T-helper 1 cell treated with Interleukin-12 subunit alpha and Interleukin-12 subunit beta and Interleukin-4 antibody, amounts not matched to agents 30 ng/mL and 1 ng/mL, for 36 hours (primary cell): ENCODE results near the gene DMGDH. TPM values are rescaled to one million over a fixed set of nuclear protein-coding genes. Genes with fewer than 3 reads are reported as not detected.

ENCODE experiments used
- intact Hi-C: fragments of 100-400 bp; cut with micrococcal nuclease; formaldehyde crosslinking; loops from one replicate; pipeline ENCODE4 v1.15.1; 2024
- total RNA-seq: library from RNA; stranded (reverse); gene quantifications from 2 replicates; pipeline ENCODE4 v1.2.3, GENCODE V29; 2022

Gene DMGDH
- total RNA-seq, 1 donor from 2014 or later: 1.3 TPM

GRCh38 chr5:79014631-79015030 is 54.8 kb downstream of the DMGDH start:
- intact Hi-C loops: no loop called here

- intact Hi-C loops: no loop called here
These were observed 57.6 kb downstream of the DMGDH start for GRCh38 chr5:79011869-79012268.

DNA sequence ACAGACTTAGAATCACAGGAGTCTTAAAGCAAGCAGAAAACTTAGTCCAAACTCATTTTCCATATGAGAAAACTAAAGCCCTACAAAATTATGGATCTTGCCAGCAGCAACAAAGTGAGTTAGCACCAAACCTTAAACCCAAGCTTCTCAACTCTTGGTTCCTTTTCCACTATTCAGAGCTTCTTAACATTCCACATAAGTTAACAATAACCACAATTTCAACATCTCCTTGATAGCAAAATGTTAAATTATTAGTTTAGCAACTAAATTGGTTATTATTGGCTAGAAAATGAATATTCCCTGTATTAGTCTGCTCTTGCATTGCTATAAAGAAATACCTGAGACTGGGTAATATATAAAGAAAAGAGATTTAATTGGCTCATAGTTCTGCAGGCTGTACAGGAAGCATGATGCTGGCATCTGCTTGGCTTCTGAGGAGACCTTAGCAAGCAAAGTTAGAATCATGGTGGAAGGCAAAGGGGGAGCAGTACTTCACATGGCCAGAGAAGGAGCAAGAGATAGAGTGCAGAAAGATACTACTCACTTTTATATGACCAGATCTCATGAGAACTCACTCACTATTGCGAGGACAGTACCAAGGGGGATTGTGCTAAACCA is 58.1 kb downstream of the DMGDH start:
- intact Hi-C loops: no loop called here

DNA sequence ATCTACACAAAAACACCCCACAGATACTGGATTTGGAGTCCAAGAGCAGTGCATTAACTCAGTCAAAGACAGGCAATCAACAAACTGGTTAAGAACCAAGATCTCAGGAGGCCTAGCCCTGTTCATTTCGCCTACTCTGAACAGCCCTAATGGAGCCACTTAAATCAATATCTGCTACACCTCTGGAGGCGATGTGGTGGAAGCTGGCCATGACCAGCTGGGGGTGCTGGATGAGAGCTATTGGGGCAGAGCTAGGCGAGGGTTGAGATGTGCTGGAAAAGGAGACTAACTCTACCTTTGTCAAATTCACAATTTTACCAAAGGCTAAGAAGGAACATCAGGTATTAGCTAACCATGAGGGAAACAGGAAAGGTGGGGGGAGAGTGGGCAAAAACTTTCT is 61.1 kb downstream of the DMGDH start:
- intact Hi-C loops: no loop called here

GRCh38 chr5:79007872-79008271 is 61.6 kb downstream of the DMGDH start:
- intact Hi-C loops: no loop called here

GRCh38 chr5:79005936-79006631 is 63.4 kb downstream of the DMGDH start:
- intact Hi-C loops: no loop called here

GRCh38 chr5:79005151-79005550 is 64.3 kb downstream of the DMGDH start:
- intact Hi-C loops: no loop called here

DNA sequence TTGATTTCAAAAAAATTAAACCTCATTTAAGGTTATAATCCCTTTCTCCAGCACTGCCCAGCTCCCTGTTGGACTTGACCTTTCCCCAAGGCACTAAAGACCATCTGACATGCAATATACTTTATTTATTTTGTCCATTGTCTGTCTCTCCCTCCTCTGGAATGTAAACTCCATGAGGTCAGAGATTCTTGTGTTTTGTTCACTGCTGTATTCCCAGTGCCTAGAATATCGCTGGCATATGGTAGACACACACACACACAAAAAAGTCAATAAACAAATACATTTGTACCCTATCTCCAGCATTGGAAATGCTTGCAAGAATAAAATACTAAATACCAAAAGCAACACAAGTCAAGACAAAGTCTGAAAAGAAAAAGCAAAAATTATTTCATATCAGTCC is 67.1 kb downstream of the DMGDH start:
- intact Hi-C loops: no loop called here

DNA sequence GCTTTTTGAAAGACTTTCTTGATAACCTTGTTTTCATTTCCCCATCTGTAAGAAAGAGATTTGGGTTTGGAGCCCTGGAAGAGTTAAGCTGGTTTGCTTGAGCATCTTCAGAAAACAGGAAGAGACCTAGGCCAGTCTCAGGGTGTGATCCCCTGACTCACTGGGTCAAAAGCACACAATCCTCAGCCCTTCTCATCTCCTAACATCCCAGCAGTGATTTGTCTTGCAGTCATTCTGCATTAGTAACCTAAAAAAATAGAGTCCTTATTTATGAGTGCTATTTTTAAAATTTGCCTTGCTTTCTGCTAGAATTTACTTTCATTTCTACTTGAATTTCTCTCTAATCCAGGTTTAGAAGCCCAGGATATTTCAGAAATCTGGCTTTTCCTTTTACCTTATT is 68.0 kb downstream of the DMGDH start:
- intact Hi-C loops: no loop called here

DNA sequence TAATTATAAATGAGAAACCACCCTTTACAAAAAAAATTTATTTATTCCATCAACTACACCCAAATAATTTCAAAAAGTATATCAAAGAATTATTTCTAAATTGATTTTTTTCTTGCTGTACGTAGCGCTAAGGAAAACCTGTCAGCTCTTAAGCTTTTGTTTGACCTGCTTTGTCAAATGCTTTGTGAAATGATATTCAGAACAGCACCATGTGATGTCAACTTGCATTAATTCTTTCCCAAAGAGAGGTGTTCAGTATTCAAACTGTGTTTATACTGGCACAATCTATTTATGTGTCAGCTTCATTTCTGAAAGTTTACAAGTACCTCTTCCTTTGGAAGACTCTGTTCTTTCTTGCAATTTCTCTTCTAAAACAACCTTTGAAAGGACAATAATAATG is 72.4 kb downstream of the DMGDH start:
- intact Hi-C loops: no loop called here

DNA sequence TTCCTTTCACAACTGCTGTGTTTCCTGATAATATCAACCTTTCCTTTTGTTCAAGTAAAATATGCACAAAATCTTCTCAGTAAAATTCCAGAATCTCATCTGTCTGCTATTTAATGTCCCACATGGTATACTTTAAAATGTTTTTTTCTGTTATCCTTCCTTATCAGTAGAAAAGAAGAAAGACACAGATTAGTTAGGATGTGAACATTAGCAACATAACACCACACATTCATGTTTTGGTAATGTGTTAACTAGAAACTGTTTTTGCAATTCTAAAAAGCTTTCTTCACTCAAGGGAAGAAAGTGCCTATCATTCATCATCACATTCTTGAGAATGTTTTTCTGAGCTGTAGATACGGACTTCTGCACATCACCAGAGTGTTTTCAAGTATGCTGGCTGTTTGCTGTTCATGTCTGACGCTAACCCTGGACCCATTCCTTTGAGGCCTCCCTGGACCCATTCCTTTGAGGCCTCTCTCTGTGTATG is 73.9 kb downstream of the DMGDH start:
- intact Hi-C loops: no loop called here

DNA sequence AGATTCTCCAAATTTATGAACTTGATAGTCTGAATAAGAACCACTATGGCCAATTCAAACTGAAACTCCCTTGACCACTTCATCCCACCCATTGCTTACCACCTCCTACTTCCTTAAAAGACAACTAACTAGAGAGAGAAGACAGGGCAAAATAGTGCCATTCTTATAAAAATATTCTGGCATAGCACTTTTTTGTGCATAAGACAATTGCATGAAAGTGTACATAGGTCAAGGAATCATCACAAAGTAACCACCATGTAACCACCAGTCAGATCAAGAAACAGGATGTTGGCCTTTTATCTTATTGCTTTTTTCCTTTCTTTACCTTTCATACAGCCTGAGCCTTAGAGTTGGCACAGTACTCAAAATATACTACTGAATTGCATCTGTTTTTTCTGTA is 76.3 kb downstream of the DMGDH start:
- intact Hi-C loops: loop anchor here (1.0 kb wide), 1 partner anchor 8 kb away; the partner anchor contains the start of gene ARSB

- intact Hi-C loops: no loop called here
These were observed 77.3 kb downstream of the DMGDH start for GRCh38 chr5:78992146-78992545.

GRCh38 chr5:78989080-78989479 is 80.4 kb downstream of the DMGDH start:
- intact Hi-C loops: loop anchor here (5.0 to 10.0 kb wide), 5 partner anchors 1196 to 1957 kb away; partner anchors contain the start of genes AGGF1, DHFR, MSH3 and SERINC5

DNA sequence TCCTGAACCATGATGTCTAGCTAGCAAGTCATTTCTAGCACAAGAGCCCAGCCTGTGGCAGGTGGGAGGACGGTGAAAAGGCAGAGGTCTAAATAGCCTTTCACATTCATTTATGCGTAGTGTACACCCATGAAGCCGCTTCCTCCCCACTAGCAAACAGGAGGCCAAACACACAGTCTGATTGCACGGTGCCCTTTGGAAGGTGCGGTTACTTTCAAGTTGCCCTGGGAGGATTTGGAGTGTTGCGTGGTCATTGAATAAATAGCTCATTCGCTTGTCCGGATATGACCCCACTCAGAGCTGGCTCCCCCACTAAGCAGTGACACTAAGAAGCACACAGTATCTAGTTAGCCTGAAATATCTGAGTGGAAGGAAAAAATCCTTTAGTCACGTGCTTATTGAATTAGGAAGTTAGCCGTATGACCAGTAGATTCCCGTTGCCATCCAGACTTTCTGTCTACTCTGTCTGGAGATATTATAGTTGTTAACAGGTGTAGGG is 83.7 kb downstream of the DMGDH start:
- intact Hi-C loops: loop anchor here (1.0 to 10.0 kb wide), 11 partner anchors 8 to 1953 kb away; partner anchors contain the start of genes AGGF1, AP3B1, DHFR and MSH3

DNA sequence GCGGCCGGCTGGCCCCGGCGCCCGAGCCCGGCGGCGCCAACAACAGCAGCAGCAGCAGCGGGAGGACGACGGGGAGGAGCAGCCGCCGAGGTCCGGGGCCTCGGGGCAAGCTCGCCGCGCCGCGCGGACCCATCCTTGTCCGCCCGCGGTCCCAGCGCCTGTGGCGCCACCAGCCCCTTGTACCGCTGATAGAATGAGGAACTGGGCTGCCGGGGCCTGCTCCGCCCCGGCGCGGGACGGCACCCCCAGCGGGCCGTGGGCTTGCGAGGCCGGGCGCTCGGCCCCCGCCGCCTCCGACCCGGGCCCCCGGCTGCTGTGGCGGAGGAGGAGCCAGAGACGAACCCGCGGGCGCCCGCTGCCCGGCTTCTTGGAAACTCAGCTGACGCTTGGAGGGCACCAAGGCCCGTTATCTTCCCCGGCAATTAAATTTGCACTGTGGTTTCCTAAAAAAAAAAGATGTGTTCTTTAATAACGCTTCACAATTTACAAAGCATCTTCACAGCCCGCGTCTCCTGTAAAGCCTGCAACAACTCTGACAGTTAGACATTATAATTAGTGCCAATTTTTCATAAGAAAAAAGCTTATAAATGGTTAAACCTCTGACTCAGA is 84.3 kb downstream of the DMGDH start, which contains the start of gene ARSB:
TSS of gene ARSB (minus strand) at position 195 of the 609 bp plus-strand sequence. CDS start at position 133, 62 bp downstream.
- intact Hi-C loops: loop anchor here (1.0 to 10.0 kb wide), 11 partner anchors 8 to 1953 kb away; partner anchors contain the start of genes AGGF1, AP3B1, DHFR and MSH3

GRCh38 chr5:78984439-78985115 is 84.9 kb downstream of the DMGDH start:
- intact Hi-C loops: loop anchor here (1.0 to 10.0 kb wide), 18 partner anchors 9 to 1952 kb away; partner anchors contain the start of genes AGGF1, AP3B1, DHFR and HOMER1

DNA sequence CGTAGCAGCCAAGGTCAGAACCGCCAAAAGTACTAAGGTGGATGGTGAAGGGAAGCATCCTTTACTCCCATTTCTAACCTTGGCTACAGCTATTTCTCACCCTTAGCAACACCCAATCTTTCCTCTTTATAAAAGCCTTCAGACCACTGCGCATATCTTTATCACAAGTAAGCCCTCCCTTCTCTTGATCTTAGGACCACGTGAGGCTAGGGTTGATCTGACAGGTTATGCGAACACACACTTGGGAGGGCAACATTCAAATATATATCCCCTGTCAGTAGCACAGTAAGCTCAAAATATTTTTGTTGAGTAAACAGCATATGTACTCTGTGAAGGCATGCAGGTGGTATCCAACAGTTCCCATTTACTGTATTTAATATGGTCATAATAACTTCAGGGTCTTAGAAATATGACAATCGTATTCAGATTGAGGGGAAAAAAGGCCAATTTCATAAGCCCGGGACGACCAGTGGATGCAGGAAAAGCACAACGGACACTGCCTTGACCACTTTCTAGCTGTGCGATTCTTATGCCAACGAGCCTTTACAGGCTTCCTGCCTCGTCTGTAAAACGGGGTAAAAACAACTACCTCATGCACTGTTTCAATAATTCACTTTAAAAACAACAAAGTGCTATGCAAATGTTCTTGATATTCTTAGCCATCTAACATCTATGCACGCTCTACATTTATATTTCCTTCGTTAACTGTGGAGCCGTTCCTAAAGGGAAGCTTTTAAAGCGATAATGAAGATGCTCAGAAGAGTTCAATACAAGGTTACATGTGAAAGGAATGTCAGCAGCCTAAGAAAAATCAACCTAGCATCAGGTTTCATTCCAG is 85.7 kb downstream of the DMGDH start:
- intact Hi-C loops: loop anchor here (1.0 to 10.0 kb wide), 13 partner anchors 31 to 1671 kb away; partner anchors contain the start of genes DHFR, HOMER1, JMY and MSH3

DNA sequence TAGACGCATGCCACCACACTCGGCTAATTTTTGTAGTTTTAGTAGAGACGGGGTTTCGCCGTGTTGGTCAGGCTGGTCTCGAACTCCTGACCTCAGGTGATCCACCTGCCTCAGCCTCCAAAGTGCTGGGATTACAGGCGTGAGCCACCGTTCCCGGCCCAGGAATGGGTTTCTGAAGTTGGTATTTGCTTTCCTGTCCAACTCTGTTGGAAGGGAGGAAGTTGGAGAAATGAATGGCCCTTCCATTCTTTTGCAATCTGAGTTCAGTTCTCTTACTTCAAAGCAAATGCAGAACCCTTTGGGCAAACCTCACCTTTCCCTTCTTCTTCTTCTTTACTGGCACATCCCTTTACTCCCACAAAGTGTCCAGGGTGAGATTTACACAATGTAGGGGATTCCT is 86.3 kb downstream of the DMGDH start:
- intact Hi-C loops: loop anchor here (10.0 kb wide), 3 partner anchors 1202 to 1672 kb away; partner anchors contain the start of genes DHFR, MSH3 and SERINC5

- intact Hi-C loops: loop anchor here (10.0 kb wide), 3 partner anchors 1205 to 1675 kb away; partner anchors contain the start of genes DHFR, MSH3 and SERINC5
These were observed 89.6 kb downstream of the DMGDH start for GRCh38 chr5:78979909-78980308.
